ENCODE measurements around the gene APEX2.
A peak's percentile ranks its signal among the peaks of the same experiment; 100 is the strongest.

APEX2 gene, protein sequence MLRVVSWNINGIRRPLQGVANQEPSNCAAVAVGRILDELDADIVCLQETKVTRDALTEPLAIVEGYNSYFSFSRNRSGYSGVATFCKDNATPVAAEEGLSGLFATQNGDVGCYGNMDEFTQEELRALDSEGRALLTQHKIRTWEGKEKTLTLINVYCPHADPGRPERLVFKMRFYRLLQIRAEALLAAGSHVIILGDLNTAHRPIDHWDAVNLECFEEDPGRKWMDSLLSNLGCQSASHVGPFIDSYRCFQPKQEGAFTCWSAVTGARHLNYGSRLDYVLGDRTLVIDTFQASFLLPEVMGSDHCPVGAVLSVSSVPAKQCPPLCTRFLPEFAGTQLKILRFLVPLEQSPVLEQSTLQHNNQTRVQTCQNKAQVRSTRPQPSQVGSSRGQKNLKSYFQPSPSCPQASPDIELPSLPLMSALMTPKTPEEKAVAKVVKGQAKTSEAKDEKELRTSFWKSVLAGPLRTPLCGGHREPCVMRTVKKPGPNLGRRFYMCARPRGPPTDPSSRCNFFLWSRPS

DNA sequence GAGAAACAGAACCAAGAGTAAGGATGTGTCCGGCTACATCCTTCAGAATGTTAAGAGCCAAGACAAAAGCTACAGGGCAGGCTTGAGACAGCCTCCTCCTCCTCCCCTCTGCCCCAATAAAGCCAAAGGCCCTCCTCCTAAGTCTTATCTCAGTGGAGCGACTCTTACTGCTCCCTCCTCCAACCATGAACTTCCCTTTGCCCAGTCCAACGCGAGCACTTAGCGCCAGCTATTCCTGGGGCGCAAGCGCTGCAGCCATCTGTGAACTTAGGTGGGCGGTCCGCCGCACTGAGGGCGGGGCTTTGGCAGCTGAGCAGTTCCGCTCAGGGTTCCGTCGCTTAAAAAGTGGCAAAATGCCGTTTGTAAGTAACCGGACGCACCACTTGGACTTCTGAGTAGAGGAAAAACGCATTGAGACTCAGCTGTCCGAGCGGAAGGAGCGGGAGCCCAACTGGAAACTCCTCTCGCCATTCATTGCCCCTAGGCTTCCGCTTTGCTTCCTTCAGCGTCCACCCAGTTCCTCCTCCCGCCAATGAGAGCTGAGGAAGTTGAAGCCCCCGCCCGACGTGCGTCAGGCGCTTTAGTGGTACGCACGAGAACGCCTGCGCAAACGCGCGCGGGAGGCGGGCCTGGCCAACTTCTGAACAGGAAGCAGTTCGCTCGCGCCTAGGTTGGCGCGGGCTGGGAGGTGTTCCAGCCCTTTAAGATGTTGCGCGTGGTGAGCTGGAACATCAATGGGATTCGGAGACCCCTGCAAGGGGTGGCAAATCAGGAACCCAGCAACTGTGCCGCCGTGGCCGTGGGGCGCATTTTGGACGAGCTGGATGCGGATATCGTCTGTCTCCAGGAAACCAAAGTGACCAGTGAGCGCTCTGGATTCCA lies at the start of gene APEX2:
Gene APEX2, plus strand, starts transcription at position 647 of the 882 bp plus-strand sequence. Its CDS starts 60 bp downstream, at position 707.
- TF ChIP-seq, protein P1, sequence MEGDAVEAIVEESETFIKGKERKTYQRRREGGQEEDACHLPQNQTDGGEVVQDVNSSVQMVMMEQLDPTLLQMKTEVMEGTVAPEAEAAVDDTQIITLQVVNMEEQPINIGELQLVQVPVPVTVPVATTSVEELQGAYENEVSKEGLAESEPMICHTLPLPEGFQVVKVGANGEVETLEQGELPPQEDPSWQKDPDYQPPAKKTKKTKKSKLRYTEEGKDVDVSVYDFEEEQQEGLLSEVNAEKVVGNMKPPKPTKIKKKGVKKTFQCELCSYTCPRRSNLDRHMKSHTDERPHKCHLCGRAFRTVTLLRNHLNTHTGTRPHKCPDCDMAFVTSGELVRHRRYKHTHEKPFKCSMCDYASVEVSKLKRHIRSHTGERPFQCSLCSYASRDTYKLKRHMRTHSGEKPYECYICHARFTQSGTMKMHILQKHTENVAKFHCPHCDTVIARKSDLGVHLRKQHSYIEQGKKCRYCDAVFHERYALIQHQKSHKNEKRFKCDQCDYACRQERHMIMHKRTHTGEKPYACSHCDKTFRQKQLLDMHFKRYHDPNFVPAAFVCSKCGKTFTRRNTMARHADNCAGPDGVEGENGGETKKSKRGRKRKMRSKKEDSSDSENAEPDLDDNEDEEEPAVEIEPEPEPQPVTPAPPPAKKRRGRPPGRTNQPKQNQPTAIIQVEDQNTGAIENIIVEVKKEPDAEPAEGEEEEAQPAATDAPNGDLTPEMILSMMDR (IDR thresholded peaks at IDR 0.05; ENCODE audit: low read depth, low read length, missing control alignments) = no peak
- peak; percentile 74 for DNase-seq (ENCODE audit: low read depth)
- H3K4me3 ChIP-seq (ENCODE audit: low read depth, low read length) = peak within 1 kb of the TSS; percentile 87

DNA sequence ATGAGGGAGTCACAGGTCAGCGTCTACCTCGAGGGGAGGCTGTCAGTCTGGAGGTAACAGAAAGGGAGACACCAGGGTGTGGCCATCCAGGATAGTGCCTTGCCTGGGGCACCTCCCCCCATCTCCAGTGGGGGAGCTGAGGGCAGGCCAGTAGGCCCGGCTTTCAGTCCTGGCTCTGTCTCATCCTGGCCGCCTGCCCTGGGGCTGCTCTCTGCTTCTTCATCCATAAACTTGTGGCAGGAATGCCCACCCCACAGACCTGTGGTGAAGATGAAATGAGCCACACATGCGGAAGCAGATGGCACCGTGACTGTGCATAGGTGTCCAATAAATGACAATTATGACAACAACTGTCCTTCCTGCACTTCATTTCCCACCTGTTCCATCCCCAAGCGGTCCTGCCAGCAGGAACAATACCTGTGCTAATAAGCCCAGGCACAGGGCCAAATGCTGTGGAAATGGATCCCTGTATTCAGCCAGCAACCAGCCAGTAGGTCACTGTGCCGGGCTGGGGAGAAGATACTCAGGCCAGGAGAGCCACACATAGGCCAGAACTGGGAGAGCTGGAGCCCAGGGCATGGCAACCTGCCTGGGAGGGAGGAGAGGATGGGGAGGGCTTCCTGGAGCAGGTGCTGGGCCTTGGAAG lies 49.3 kb upstream of the APEX2 start:
- DNase-seq (ENCODE audit: low read depth) = no peak
- no peak overlapping the region for H3K4me3 ChIP-seq (ENCODE audit: low read depth, low read length)
- TF ChIP-seq, protein P1 (IDR thresholded peaks at IDR 0.05; ENCODE audit: low read depth, low read length, missing control alignments) = no peak

DNA sequence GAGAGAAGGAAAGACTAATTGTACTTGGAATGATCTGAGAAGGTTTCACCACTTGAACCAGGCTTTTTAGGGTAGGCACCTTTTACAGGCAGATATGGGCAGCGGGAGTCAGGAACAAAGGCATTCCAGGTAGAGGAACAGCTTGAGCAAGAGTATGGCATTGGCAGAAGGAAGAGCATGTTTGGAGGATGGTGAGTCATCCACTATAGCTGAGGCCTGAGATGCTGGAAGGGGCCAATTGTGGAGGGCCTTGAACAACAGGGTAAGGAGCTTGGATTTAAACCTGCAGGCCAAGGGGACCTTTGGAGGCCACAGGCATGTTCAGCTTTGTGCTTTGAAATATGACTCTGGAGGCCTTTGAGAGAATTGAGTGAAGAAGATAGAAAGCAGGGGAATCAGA lies 38.4 kb upstream of the APEX2 start:
- DNase-seq (ENCODE audit: low read depth) = no peak
- H3K4me3 ChIP-seq (ENCODE audit: low read depth, low read length) = no peak overlapping the region
- TF ChIP-seq, protein P1 (IDR thresholded peaks at IDR 0.05; ENCODE audit: low read depth, low read length, missing control alignments) = no peak

DNA sequence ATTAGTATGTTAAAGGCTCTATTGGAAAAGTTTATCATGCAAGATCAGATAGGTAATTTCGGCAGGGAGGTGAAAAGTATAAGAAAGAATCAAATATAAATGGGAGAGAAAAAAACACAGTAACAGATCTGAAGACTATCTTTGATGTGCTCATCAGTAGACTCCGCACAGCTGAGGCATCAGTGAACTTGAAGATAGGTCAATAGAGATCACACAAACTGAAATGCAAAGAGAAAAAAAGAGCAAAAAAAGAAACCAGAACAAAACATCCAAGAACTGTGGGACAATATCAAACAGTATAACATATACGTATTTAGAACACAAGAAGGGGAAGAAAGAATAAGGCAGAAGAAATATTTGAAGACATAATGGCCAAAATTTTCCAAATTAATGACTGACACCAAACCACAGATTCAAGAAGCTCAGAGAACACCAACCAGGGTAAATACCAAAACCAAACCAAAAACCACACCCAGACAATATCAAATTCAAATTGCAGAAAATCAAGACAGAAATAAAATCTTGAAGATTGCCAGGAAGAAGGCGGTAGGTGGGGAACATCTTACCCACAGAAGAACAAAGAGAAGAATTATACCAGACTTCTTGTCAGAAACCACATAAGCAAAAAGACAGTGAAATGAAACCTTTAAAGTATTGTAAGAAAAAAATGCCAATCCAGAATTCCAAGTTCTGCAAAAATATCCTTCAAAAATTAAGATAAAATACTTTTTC lies 35.2 kb upstream of the APEX2 start:
- TF ChIP-seq, protein P1 (IDR thresholded peaks at IDR 0.05; ENCODE audit: low read depth, low read length, missing control alignments) = no peak
- no peak for DNase-seq (ENCODE audit: low read depth)
- no peak overlapping the region for H3K4me3 ChIP-seq (ENCODE audit: low read depth, low read length)

DNA sequence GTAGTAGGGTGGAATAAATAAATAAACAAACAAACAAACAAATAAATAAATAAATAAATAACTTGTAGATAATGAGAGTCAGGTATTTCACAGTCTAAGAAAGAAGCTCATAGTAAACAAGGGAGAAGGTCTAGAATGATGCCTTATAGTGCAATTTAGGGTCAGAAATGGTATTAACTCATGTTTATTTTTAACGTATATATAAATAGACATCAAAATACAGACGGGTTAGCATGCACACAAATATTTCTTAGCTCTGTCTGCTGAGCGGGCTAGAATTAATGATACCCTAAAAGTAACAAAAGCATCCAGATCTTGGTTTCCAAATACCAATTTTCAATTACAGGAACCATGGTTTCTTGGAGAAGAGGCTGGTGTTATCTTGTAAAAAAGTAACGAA lies 22.8 kb upstream of the APEX2 start:
- TF ChIP-seq, protein P1 (IDR thresholded peaks at IDR 0.05; ENCODE audit: low read depth, low read length, missing control alignments) = no peak
- H3K4me3 ChIP-seq (ENCODE audit: low read depth, low read length) = no peak overlapping the region
- DNase-seq (ENCODE audit: low read depth) = no peak

DNA sequence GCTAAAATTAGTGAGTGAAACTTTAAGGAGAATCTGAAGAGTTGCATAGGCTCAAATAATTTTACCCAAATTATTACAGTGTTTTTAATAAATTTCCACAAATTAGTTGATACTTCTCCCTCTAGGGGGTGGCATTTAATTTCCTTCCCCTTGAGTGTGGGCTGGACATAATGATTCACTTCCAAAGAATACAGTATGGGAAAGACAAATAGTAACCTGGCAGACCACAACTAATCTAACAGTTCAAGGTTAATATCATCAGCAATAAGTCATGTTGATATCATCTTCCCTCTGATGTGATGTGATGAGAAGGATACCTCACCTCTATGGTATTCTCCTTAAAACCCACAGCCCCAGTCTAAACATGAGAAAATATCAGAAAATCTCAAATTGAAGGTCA lies 21.7 kb upstream of the APEX2 start:
- no peak for DNase-seq (ENCODE audit: low read depth)
- TF ChIP-seq, protein P1 (IDR thresholded peaks at IDR 0.05; ENCODE audit: low read depth, low read length, missing control alignments) = no peak
- no peak overlapping the region for H3K4me3 ChIP-seq (ENCODE audit: low read depth, low read length)
